ENCODE measurements around the gene CLCN6.

CLCN6 gene

GRCh38 chr1:11856698-11857097, 50.7 kb downstream of the CLCN6 start:
- no peak for DNase-seq

- no peak for DNase-seq
These were observed 51.3 kb downstream of the CLCN6 start for GRCh38 chr1:11857164-11857851.

- DNase-seq = no peak
These were observed 52.2 kb downstream of the CLCN6 start for GRCh38 chr1:11858158-11858557.

- no peak for DNase-seq
These were observed 52.6 kb downstream of the CLCN6 start, which contains the start of gene NPPB for GRCh38 chr1:11858613-11858967. Gene NPPB, minus strand, starts transcription at chr1:11858945. Its CDS starts 112 bp downstream, at chr1:11858833.

GRCh38 chr1:11858968-11859871, 53.2 kb downstream of the CLCN6 start:
- DNase-seq = peak; percentile 20 to 41

- no peak for DNase-seq
These were observed 54.1 kb downstream of the CLCN6 start for GRCh38 chr1:11860083-11860482.

GRCh38 chr1:11860587-11860986, 54.6 kb downstream of the CLCN6 start:
- DNase-seq = no peak

- DNase-seq = no peak
These were observed 56.9 kb downstream of the CLCN6 start for GRCh38 chr1:11862890-11863289.

GRCh38 chr1:11868331-11868980, 62.5 kb downstream of the CLCN6 start:
- no peak for DNase-seq

GRCh38 chr1:11869104-11869503, 63.1 kb downstream of the CLCN6 start:
- no peak for DNase-seq

GRCh38 chr1:11869650-11870207, 63.7 kb downstream of the CLCN6 start:
- no peak for DNase-seq

GRCh38 chr1:11872545-11872944, 66.6 kb downstream of the CLCN6 start:
- no peak for DNase-seq

- DNase-seq = no peak
These were observed 67.6 kb downstream of the CLCN6 start for GRCh38 chr1:11873395-11874257.

GRCh38 chr1:11874258-11874562, 68.2 kb downstream of the CLCN6 start:
- DNase-seq = no peak

GRCh38 chr1:11874624-11875023, 68.6 kb downstream of the CLCN6 start:
- no peak for DNase-seq

GRCh38 chr1:11875094-11875493, 69.1 kb downstream of the CLCN6 start:
- DNase-seq = no peak

GRCh38 chr1:11877074-11877473, 71.1 kb downstream of the CLCN6 start:
- DNase-seq = no peak

- DNase-seq = no peak
These were observed 72.3 kb downstream of the CLCN6 start for GRCh38 chr1:11878081-11878890.

GRCh38 chr1:11878891-11879190, 72.8 kb downstream of the CLCN6 start:
- DNase-seq = no peak

GRCh38 chr1:11879311-11880180, 73.6 kb downstream of the CLCN6 start:
- DNase-seq = no peak

- no peak for DNase-seq
These were observed 74.2 kb downstream of the CLCN6 start for GRCh38 chr1:11880181-11880575.

Measured in inflammatory macrophage (primary cell).